Activated naive CD4-positive, alpha-beta T cell treated with anti-CD3 and anti-CD28 coated beads, Interleukin-2, amount 50 U/mL, for 24 hours (primary cell): Measurements from ENCODE around the gene P3H2.
A peak's percentile ranks its signal among the peaks of the same experiment; 100 is the strongest.

Experiments used
- H3K27ac Mint-ChIP-seq: one replicate; pipeline ENCODE4 v1.8.0; 2021; ENCODE audit warnings: mild to moderate bottlenecking, mixed read lengths
- H3K27me3 Mint-ChIP-seq: one replicate; pipeline ENCODE4 v1.8.0; 2021; ENCODE audit warnings: mixed read lengths
- H3K36me3 Mint-ChIP-seq: one replicate; pipeline ENCODE4 v1.8.0; 2021; ENCODE audit warnings: mixed read lengths
- H3K4me1 Mint-ChIP-seq: one replicate; pipeline ENCODE4 v1.8.0; 2021; ENCODE audit warnings: mixed read lengths
- H3K4me3 Mint-ChIP-seq: one replicate; pipeline ENCODE4 v1.8.0; 2021; ENCODE audit warnings: mild to moderate bottlenecking, mixed read lengths
- H3K9me3 Mint-ChIP-seq: one replicate; pipeline ENCODE4 v1.8.0; 2021; ENCODE audit warnings: mixed read lengths

P3H2 gene

GRCh38 chr3:189949580-189949979 is 171.1 kb downstream of the P3H2 start:
- Mint-ChIP-seq H3K27me3 (no peaks in the 10 kb centered on the region), H3K9me3 (no peaks in the 10 kb centered on the region), H3K27ac (no peak overlapping the region), H3K36me3 (no peaks in the 10 kb centered on the region), H3K4me1 (peaks cover 5% of the 10 kb centered on the region), H3K4me3 (no peak overlapping the region)

- Mint-ChIP-seq H3K4me3 (no peak overlapping the region), H3K27ac (no peak overlapping the region), H3K4me1 (peaks cover 5% of the 10 kb centered on the region)
Measured at GRCh38 chr3:189948724-189949045, 172.0 kb downstream of the P3H2 start.

GRCh38 chr3:189947948-189948723 is 172.6 kb downstream of the P3H2 start:
- Mint-ChIP-seq H3K27me3 (no peaks in the 10 kb centered on the region), H3K9me3 (no peaks in the 10 kb centered on the region), H3K36me3 (no peaks in the 10 kb centered on the region), H3K27ac (no peak overlapping the region), H3K4me3 (no peak overlapping the region), H3K4me1 (peaks cover 5% of the 10 kb centered on the region)

More at GRCh38 chr3:189948724-189949045, 172.0 kb downstream of the P3H2 start:
- H3K36me3 Mint-ChIP-seq, result no peaks in the 10 kb centered on the region
- H3K27me3 Mint-ChIP-seq, result no peaks in the 10 kb centered on the region
- no peaks in the 10 kb centered on the region for H3K9me3 Mint-ChIP-seq

- no peak overlapping the region for H3K27ac Mint-ChIP-seq
- H3K9me3 Mint-ChIP-seq, result no peaks in the 10 kb centered on the region
- no peak overlapping the region for H3K4me3 Mint-ChIP-seq
- peaks cover 5% of the 10 kb centered on the region for H3K4me1 Mint-ChIP-seq
- H3K36me3 Mint-ChIP-seq, result no peaks in the 10 kb centered on the region
- H3K27me3 Mint-ChIP-seq, result no peaks in the 10 kb centered on the region
Measured at GRCh38 chr3:189947068-189947467, 173.6 kb downstream of the P3H2 start.

- no peaks in the 10 kb centered on the region for H3K27me3 Mint-ChIP-seq
- no peaks in the 10 kb centered on the region for H3K36me3 Mint-ChIP-seq
- H3K27ac Mint-ChIP-seq, result peak overlapping the region; percentile 0
- H3K4me1 Mint-ChIP-seq, result peaks cover 9% of the 10 kb centered on the region
- no peaks in the 10 kb centered on the region for H3K9me3 Mint-ChIP-seq
- no peak overlapping the region for H3K4me3 Mint-ChIP-seq
Measured at GRCh38 chr3:189945935-189946709, 174.6 kb downstream of the P3H2 start.

GRCh38 chr3:189944285-189945145 is 176.2 kb downstream of the P3H2 start:
- H3K27me3 Mint-ChIP-seq, result no peaks in the 10 kb centered on the region
- no peaks in the 10 kb centered on the region for H3K36me3 Mint-ChIP-seq
- no peaks in the 10 kb centered on the region for H3K9me3 Mint-ChIP-seq
- peaks cover 9% of the 10 kb centered on the region for H3K4me1 Mint-ChIP-seq
- no peak overlapping the region for H3K4me3 Mint-ChIP-seq
- peak overlapping the region; percentile 5 for H3K27ac Mint-ChIP-seq

- Mint-ChIP-seq H3K36me3 (no peaks in the 10 kb centered on the region), H3K4me1 (peaks cover 4% of the 10 kb centered on the region), H3K4me3 (no peak overlapping the region), H3K27ac (no peak overlapping the region), H3K9me3 (no peaks in the 10 kb centered on the region), H3K27me3 (no peaks in the 10 kb centered on the region)
Measured at GRCh38 chr3:189942948-189943347, 177.7 kb downstream of the P3H2 start.

- H3K27ac Mint-ChIP-seq, result no peak overlapping the region
- no peaks in the 10 kb centered on the region for H3K27me3 Mint-ChIP-seq
- H3K36me3 Mint-ChIP-seq, result no peaks in the 10 kb centered on the region
- no peak overlapping the region for H3K4me3 Mint-ChIP-seq
- H3K4me1 Mint-ChIP-seq, result peaks cover 4% of the 10 kb centered on the region
- no peaks in the 10 kb centered on the region for H3K9me3 Mint-ChIP-seq
Measured at GRCh38 chr3:189941679-189942078, 179.0 kb downstream of the P3H2 start.

GRCh38 chr3:189941125-189941524 is 179.6 kb downstream of the P3H2 start:
- Mint-ChIP-seq H3K27me3 (no peaks in the 10 kb centered on the region), H3K4me1 (peaks cover 4% of the 10 kb centered on the region), H3K9me3 (no peaks in the 10 kb centered on the region), H3K36me3 (no peaks in the 10 kb centered on the region), H3K27ac (no peak overlapping the region), H3K4me3 (no peak overlapping the region)

- no peak overlapping the region for H3K4me3 Mint-ChIP-seq
- H3K27ac Mint-ChIP-seq, result no peak overlapping the region
- peaks cover 2% of the 10 kb centered on the region for H3K36me3 Mint-ChIP-seq
- H3K27me3 Mint-ChIP-seq, result peaks cover 2% of the 10 kb centered on the region
- peaks cover 4% of the 10 kb centered on the region for H3K4me1 Mint-ChIP-seq
- H3K9me3 Mint-ChIP-seq, result no peaks in the 10 kb centered on the region
Measured at GRCh38 chr3:189937302-189938127, 183.2 kb downstream of the P3H2 start.

- H3K9me3 Mint-ChIP-seq, result no peaks in the 10 kb centered on the region
- H3K4me3 Mint-ChIP-seq, result no peak overlapping the region
- peaks cover 2% of the 10 kb centered on the region for H3K27me3 Mint-ChIP-seq
- no peak overlapping the region for H3K27ac Mint-ChIP-seq
- H3K36me3 Mint-ChIP-seq, result peaks cover 2% of the 10 kb centered on the region
- no peaks in the 10 kb centered on the region for H3K4me1 Mint-ChIP-seq
Measured at GRCh38 chr3:189936201-189936945, 184.3 kb downstream of the P3H2 start.

- peaks cover 2% of the 10 kb centered on the region for H3K27me3 Mint-ChIP-seq
- H3K27ac Mint-ChIP-seq, result peak overlapping the region; percentile 30
- H3K9me3 Mint-ChIP-seq, result no peaks in the 10 kb centered on the region
- H3K4me1 Mint-ChIP-seq, result peaks cover 22% of the 10 kb centered on the region
- no peaks in the 10 kb centered on the region for H3K36me3 Mint-ChIP-seq
- H3K4me3 Mint-ChIP-seq, result no peak overlapping the region
Measured at GRCh38 chr3:189927975-189928895, 192.5 kb downstream of the P3H2 start.

GRCh38 chr3:189921770-189922169 is 198.9 kb downstream of the P3H2 start:
- no peaks in the 10 kb centered on the region for H3K27me3 Mint-ChIP-seq
- H3K4me3 Mint-ChIP-seq, result no peak overlapping the region
- no peaks in the 10 kb centered on the region for H3K4me1 Mint-ChIP-seq
- H3K36me3 Mint-ChIP-seq, result no peaks in the 10 kb centered on the region
- H3K9me3 Mint-ChIP-seq, result no peaks in the 10 kb centered on the region
- no peak overlapping the region for H3K27ac Mint-ChIP-seq

GRCh38 chr3:189914799-189915198 is 205.9 kb downstream of the P3H2 start:
- Mint-ChIP-seq H3K9me3 (no peaks in the 10 kb centered on the region), H3K36me3 (no peaks in the 10 kb centered on the region), H3K4me1 (no peaks in the 10 kb centered on the region), H3K27me3 (peaks cover 4% of the 10 kb centered on the region), H3K27ac (no peak overlapping the region), H3K4me3 (no peak overlapping the region)
